Right lobe of liver (tissue), 6 donors: ENCODE measurements around the gene TOMM34. TPM values are rescaled to one million over a fixed set of nuclear protein-coding genes. Genes with fewer than 3 reads are reported as not detected.

ENCODE experiments used
- ATAC-seq, 4 donors: fragments of 200-7000 bp; cut with Tn5 transposase; one replicate each; pipeline ENCODE4 v1.9.1; 2020; ENCODE audit warnings: mild to moderate bottlenecking in 4 of 4, moderate library complexity in 4 of 4
- DNase-seq, 3 donors: peaks; one replicate each; pipeline ENCODE4 v3.0.0-alpha.2; 2020
- H3K27ac ChIP-seq, 3 donors: fragments of 200-600 bp; one replicate each; pipeline ENCODE4 v1.8.0; 2022
- H3K27me3 ChIP-seq, 2 donors: fragments of 200-600 bp; one replicate each; pipeline ENCODE4 v1.8.0; 2022
- H3K36me3 ChIP-seq, 4 donors: fragments of 200-600 bp; sonication (generic) in 1 of 4; one replicate each; pipeline versions ENCODE4 v1.5.1 to v1.8.0; 2017 to 2022; ENCODE audit warnings: control low read depth in 1 of 4
- H3K4me1 ChIP-seq, 4 donors: fragments of 200-600 bp; sonication (generic) in 1 of 4; one replicate each; pipeline versions ENCODE4 v1.5.1 to v1.8.0; 2017 to 2022; ENCODE audit warnings: control low read depth in 1 of 4
- H3K4me3 ChIP-seq, 3 donors: fragments of 200-600 bp; one replicate each; pipeline ENCODE4 v1.8.0; 2022
- H3K9me3 ChIP-seq, 4 donors: fragments of 200-600 bp; sonication (generic) in 1 of 4; one replicate each; pipeline versions ENCODE4 v1.5.1 to v1.8.0; 2017 to 2022; ENCODE audit warnings: control low read depth in 1 of 4
- POLR2A ChIP-seq: fragments of 450-650 bp; IDR thresholded peaks from one replicate; pipeline ENCODE4 v1.6.1; 2017; ENCODE audit warnings: antibody characterized with exemption, mild to moderate bottlenecking
- WGBS: methylation state at CpG from one replicate; pipeline ENCODE4 v1.1.6; 2018; ENCODE audit warnings: low coverage, low lambda C conversion rate; ENCODE audit not compliant: insufficient coverage; ENCODE audit errors: missing lambda C conversion rate; 5-methylcytosine and 5-hydroxymethylcytosine counted together
- intact Hi-C, 2 donors: fragments of 100-400 bp; cut with DNase I; formaldehyde crosslinking; loops; one replicate each; pipeline versions ENCODE4 v1.11.2 to v1.14.1; 2022
- total RNA-seq, 6 experiments: library from RNA; depleted of rRNA in 2 of 6; stranded (reverse); fragments of >200 nt in 2 of 6; fragmentation: NEBNext Ultra II Directional in 3 of 6; extraction: Animal tissue kit (Norgen Biotek cat#: 25700) in 3 of 6; gene quantifications; one replicate each; pipeline versions ENCODE4 v1.1.0 to v1.2.4, GENCODE V29; 2016 to 2023
- TF ChIP-seq, protein P1 (sequence below), 4 donors: fragments of 200-600 bp in 3 of 4; fragments of 450-650 bp in 1 of 4; IDR thresholded peaks; one replicate each; pipeline versions ENCODE4 v1.5.1 to v1.8.0; 2016 to 2022; ENCODE audit warnings: antibody characterized with exemption in 4 of 4, mild to moderate bottlenecking in 2 of 4
- donor health status: DM: no; HTN: yes; CAD: no.
- donor health status: DM: no; HTN: no; CAD: no.
- donor health status: DM: no; HTN: no; CAD: no.
- donor health status: DM: no; HTN: yes; CAD: no.
- donor health status: DM: no; HTN: yes; CAD: no.

Gene TOMM34
- total RNA-seq, 6 experiments from 2014 or later, result 6.7 to 17.7 (median 10.0) TPM

DNA sequence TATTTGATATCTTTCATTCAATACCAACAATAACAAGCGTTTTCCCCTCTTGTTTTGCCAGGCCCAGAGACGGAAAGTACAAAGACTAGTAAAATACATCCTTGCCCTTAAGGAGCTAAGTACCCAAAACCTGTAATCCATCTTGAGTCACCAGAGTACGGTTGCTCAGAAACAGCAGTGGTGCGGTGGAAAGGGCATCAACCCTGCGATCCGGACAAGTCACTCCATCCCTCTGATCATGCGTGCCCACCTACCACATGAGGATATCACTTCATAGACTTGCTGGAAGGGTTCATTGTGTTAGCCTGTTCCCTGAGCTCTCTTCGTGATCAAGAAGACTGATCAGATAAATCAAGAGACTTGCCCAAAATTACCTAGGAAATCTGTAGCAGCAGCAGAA is 1.9 kb downstream of the TOMM34 start:
- no peak for ATAC-seq
- intact Hi-C loops, result no loop called here
- DNase-seq, result no peak
- TF ChIP-seq, protein P1, sequence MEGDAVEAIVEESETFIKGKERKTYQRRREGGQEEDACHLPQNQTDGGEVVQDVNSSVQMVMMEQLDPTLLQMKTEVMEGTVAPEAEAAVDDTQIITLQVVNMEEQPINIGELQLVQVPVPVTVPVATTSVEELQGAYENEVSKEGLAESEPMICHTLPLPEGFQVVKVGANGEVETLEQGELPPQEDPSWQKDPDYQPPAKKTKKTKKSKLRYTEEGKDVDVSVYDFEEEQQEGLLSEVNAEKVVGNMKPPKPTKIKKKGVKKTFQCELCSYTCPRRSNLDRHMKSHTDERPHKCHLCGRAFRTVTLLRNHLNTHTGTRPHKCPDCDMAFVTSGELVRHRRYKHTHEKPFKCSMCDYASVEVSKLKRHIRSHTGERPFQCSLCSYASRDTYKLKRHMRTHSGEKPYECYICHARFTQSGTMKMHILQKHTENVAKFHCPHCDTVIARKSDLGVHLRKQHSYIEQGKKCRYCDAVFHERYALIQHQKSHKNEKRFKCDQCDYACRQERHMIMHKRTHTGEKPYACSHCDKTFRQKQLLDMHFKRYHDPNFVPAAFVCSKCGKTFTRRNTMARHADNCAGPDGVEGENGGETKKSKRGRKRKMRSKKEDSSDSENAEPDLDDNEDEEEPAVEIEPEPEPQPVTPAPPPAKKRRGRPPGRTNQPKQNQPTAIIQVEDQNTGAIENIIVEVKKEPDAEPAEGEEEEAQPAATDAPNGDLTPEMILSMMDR (IDR thresholded peaks at IDR 0.05), result no peak
- no peak for TF ChIP-seq POLR2A
- Histone ChIP-seq H3K27me3 (no peaks in the 10 kb centered on the region), H3K4me3 (no peak overlapping the region), H3K36me3 (peaks cover 0 to 28% (median 9%) of the 10 kb centered on the region in 4 donors), H3K4me1 (peaks cover 0 to 8% (median 0%) of the 10 kb centered on the region in 4 donors), H3K27ac (no peak overlapping the region), H3K9me3 (no peaks in the 10 kb centered on the region)
- 89% methylated on average over 5 of the region's 8 CpGs for WGBS

DNA sequence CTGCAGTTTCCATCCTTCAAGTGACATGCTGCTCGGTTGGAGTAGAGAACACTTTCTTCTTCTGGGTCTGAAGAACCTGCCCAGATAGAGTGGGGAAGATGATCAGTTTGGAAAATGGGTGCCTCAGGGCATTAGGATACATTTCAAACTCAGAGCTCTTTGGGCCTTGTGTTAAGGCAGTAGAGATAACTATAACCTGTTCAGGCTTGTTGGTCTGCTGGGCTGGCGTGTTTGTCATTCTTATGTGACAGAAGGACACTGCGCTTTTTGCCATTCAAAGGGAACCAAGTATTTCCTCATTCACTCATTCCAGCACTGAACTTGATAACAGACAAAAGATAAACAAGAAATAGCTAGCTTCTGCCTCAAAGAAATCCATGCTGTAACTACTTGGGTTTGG is 3.8 kb downstream of the TOMM34 start:
- Histone ChIP-seq H3K4me1 (peaks cover 0 to 8% (median 0%) of the 10 kb centered on the region in 4 donors), H3K36me3 (peaks cover 0 to 34% (median 9%) of the 10 kb centered on the region in 4 donors), H3K27me3 (no peaks in the 10 kb centered on the region), H3K4me3 (no peak overlapping the region), H3K27ac (no peak overlapping the region), H3K9me3 (no peaks in the 10 kb centered on the region)
- TF ChIP-seq, protein P1 (IDR thresholded peaks at IDR 0.05), result no peak
- TF ChIP-seq POLR2A, result no peak
- DNase-seq (no peak), ATAC-seq (no peak)
- 78% methylated on average over 3 of the region's 3 CpGs for WGBS
- intact Hi-C loops, result no loop called here

DNA sequence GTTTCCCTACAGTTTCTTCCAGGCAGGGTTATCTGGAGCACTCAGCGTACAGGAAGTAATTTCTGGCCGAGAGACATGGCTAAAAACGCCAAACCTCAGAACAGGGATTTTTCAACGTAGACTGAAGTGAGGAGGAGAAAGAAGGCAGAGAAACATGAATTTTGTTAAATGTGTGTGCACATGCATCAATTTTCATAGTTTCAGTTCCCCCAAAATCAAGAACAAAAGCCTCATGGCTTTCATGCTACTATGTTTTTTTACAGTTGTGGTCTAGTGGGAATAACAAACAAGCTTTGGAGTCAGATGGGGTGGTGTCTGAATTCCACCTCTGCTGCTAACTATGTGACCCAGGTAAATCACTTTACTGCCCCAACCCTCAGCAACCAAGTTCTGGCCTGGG is 4.9 kb downstream of the TOMM34 start:
- WGBS, result 33% methylated on average over 4 of the region's 4 CpGs
- ATAC-seq, result no peak
- Histone ChIP-seq H3K4me1 (peaks cover 0 to 8% (median 0%) of the 10 kb centered on the region in 4 donors), H3K9me3 (no peaks in the 10 kb centered on the region), H3K36me3 (peaks cover 0 to 45% (median 10%) of the 10 kb centered on the region in 4 donors), H3K4me3 (no peak overlapping the region), H3K27me3 (no peaks in the 10 kb centered on the region), H3K27ac (no peak overlapping the region)
- no peak for TF ChIP-seq POLR2A
- TF ChIP-seq, protein P1 (IDR thresholded peaks at IDR 0.05), result no peak
- intact Hi-C loops, result no loop called here
- DNase-seq, result no peak

DNA sequence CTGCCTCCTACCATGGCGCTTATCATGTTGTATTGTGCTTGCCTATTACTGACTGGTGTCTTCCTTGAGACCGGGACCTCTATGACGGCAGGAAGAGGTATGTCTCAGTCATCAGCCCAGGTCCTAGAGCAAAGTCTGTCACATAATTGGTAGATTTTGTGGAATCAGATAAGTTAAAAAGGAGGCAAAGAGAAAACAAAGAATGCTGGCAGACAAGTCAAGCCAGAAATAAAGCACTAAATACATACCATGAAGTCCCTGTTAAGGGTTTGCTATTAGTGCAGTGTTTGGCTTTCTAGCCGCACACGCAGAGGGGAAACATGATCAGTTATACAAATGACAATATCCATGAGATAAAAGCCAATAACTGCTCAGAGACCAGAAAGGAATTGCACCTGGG is 6.0 kb downstream of the TOMM34 start:
- Histone ChIP-seq H3K27ac (no peak overlapping the region), H3K4me1 (peaks cover 0 to 4% (median 0%) of the 10 kb centered on the region in 4 donors), H3K27me3 (no peaks in the 10 kb centered on the region), H3K36me3 (peaks cover 0 to 47% (median 10%) of the 10 kb centered on the region in 4 donors), H3K4me3 (no peak overlapping the region), H3K9me3 (no peaks in the 10 kb centered on the region)
- WGBS, result 97% methylated on average over 5 of the region's 5 CpGs
- ATAC-seq (no peak), DNase-seq (no peak)
- intact Hi-C loops, result no loop called here
- TF ChIP-seq POLR2A, result no peak
- TF ChIP-seq, protein P1 (IDR thresholded peaks at IDR 0.05), result no peak

DNA sequence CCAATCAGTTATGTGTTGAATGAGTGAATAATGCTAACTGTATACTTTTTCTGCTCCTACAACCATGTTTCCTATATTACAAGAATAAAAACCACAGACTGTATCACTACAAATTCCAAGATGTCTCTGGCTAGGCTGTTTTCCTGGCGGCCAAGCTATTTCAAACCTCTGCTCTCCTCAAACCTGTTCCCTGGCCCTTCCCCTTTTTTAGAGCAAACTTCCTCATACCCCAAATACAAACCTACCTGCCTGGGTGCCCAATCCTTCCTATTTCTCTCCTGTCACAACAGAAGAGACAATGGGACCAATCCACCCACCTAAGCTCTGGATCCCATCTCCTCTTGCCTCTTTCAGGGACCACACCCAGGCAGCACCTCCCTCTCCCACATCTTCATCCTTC is 7.5 kb downstream of the TOMM34 start:
- Histone ChIP-seq H3K4me3 (no peak overlapping the region), H3K27me3 (no peaks in the 10 kb centered on the region), H3K36me3 (peaks cover 0 to 53% (median 10%) of the 10 kb centered on the region in 4 donors), H3K27ac (no peak overlapping the region), H3K4me1 (peaks cover 0 to 2% (median under 1%) of the 10 kb centered on the region in 4 donors), H3K9me3 (no peaks in the 10 kb centered on the region)
- intact Hi-C loops, result no loop called here
- no peak for ATAC-seq
- WGBS, result 82% methylated on average over 1 of the region's 1 CpG
- TF ChIP-seq, protein P1 (IDR thresholded peaks at IDR 0.05), result no peak
- TF ChIP-seq POLR2A, result no peak
- DNase-seq, result no peak
